Measurements from ENCODE around the gene PRKAA2.

Gene PRKAA2

GRCh38 chr1:56671085-56671484 lies 26.0 kb downstream of the PRKAA2 start:
- FAIRE-seq, result no peak
- TF ChIP-seq POLR2A (IDR thresholded peaks at IDR 0.05; ENCODE audit: low read depth, low read length) (no peak), SPI1 (IDR thresholded peaks at IDR 0.05; ENCODE audit: low read depth, low read length) (no peak), PAX5 (IDR thresholded peaks at IDR 0.05; ENCODE audit: insufficient read depth, low read length, severe bottlenecking) (no peak), POLR2AphosphoS5 (IDR thresholded peaks at IDR 0.05; ENCODE audit: low read depth, low read length) (no peak), TAF1 (IDR thresholded peaks at IDR 0.05; ENCODE audit: low read depth, low read length) (no peak), POU2F2 (IDR thresholded peaks at IDR 0.05; ENCODE audit: low read depth, low read length) (no peak)
- DNase-seq (ENCODE audit: insufficient read length, low spot score), result no peak

DNA sequence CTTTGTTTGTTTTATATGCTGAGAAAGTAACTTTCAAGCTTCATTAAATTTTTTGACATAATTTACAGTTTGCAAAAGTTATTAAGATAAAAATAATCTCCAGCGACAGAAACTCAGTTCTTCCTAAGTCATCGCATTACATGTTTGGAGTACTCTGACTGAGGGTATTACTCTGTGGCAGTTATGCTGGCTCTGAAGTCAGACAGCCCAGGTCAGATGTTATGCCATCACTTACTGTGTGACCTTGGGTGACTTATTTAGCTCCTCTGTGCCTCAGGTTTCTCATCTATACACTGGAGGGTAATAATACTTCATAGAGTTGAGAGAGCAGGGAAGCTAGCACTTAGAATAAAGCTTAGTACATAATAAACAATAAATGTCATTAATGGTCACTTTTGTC lies 26.4 kb downstream of the PRKAA2 start:
- no peak for DNase-seq (ENCODE audit: insufficient read length, low spot score)
- no peak for TF ChIP-seq SPI1 (IDR thresholded peaks at IDR 0.05; ENCODE audit: low read depth, low read length)
- TF ChIP-seq POU2F2 (IDR thresholded peaks at IDR 0.05; ENCODE audit: low read depth, low read length), result no peak
- TF ChIP-seq PAX5 (IDR thresholded peaks at IDR 0.05; ENCODE audit: insufficient read depth, low read length, severe bottlenecking), result no peak
- TF ChIP-seq POLR2AphosphoS5 (IDR thresholded peaks at IDR 0.05; ENCODE audit: low read depth, low read length), result no peak
- no peak for TF ChIP-seq POLR2A (IDR thresholded peaks at IDR 0.05; ENCODE audit: low read depth, low read length)
- no peak for TF ChIP-seq TAF1 (IDR thresholded peaks at IDR 0.05; ENCODE audit: low read depth, low read length)
- FAIRE-seq, result no peak

DNA sequence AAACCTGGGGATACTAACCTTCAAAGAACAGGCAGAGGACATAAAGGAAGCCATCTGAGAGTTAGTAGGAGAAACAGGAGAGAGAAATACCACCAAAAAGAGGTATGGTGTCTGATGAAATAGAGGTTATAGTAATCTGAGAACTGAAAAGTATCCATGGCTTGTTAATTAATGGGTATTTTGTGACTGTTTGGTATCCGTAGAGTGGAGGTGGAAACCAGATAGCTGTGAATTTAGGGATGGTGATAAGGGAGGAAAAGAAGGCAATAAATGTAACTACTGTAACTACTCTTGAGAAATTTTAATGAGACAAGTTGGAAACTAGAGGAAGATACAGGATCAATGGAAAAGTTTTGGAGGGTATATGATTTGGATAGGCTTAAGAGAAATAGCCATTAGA lies 27.5 kb downstream of the PRKAA2 start:
- DNase-seq (ENCODE audit: insufficient read length, low spot score), result no peak
- FAIRE-seq, result no peak
- TF ChIP-seq TAF1 (IDR thresholded peaks at IDR 0.05; ENCODE audit: low read depth, low read length) (no peak), POLR2A (IDR thresholded peaks at IDR 0.05; ENCODE audit: low read depth, low read length) (no peak), POU2F2 (IDR thresholded peaks at IDR 0.05; ENCODE audit: low read depth, low read length) (no peak), PAX5 (IDR thresholded peaks at IDR 0.05; ENCODE audit: insufficient read depth, low read length, severe bottlenecking) (no peak), POLR2AphosphoS5 (IDR thresholded peaks at IDR 0.05; ENCODE audit: low read depth, low read length) (no peak), SPI1 (IDR thresholded peaks at IDR 0.05; ENCODE audit: low read depth, low read length) (no peak)

GRCh38 chr1:56675763-56676162 lies 30.6 kb downstream of the PRKAA2 start:
- no peak for FAIRE-seq
- no peak for DNase-seq (ENCODE audit: insufficient read length, low spot score)
- TF ChIP-seq PAX5 (IDR thresholded peaks at IDR 0.05; ENCODE audit: insufficient read depth, low read length, severe bottlenecking) (no peak), TAF1 (IDR thresholded peaks at IDR 0.05; ENCODE audit: low read depth, low read length) (no peak), POLR2AphosphoS5 (IDR thresholded peaks at IDR 0.05; ENCODE audit: low read depth, low read length) (no peak), SPI1 (IDR thresholded peaks at IDR 0.05; ENCODE audit: low read depth, low read length) (no peak)

DNA sequence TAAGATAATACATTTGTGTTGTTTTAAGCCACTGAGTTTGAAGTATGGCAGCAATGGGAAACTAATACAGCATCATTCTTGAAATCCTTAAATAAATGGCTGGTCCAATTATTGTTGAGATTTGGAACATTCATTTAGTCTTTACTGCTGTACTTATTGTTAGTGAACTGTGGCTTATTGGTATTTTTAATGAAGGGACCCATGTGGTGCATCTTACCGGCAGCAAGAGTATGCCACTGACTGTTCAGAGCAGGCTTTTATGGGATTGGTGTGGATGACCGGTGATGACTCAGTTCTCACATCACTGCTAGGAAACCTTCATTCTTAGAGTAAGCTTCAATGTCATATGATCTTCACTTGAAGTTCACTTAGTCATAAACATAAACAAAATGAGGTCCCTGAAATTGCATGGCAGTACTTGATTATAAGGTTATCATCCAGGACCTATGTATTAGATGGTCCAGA lies 31.5 kb downstream of the PRKAA2 start:
- no peak for TF ChIP-seq TAF1 (IDR thresholded peaks at IDR 0.05; ENCODE audit: low read depth, low read length)
- TF ChIP-seq PAX5 (IDR thresholded peaks at IDR 0.05; ENCODE audit: insufficient read depth, low read length, severe bottlenecking), result no peak
- no peak for TF ChIP-seq POLR2AphosphoS5 (IDR thresholded peaks at IDR 0.05; ENCODE audit: low read depth, low read length)
- TF ChIP-seq POLR2A (IDR thresholded peaks at IDR 0.05; ENCODE audit: low read depth, low read length), result no peak
- TF ChIP-seq POU2F2 (IDR thresholded peaks at IDR 0.05; ENCODE audit: low read depth, low read length), result no peak
- TF ChIP-seq SPI1 (IDR thresholded peaks at IDR 0.05; ENCODE audit: low read depth, low read length), result no peak
- DNase-seq (ENCODE audit: insufficient read length, low spot score), result no peak
- FAIRE-seq, result no peak

DNA sequence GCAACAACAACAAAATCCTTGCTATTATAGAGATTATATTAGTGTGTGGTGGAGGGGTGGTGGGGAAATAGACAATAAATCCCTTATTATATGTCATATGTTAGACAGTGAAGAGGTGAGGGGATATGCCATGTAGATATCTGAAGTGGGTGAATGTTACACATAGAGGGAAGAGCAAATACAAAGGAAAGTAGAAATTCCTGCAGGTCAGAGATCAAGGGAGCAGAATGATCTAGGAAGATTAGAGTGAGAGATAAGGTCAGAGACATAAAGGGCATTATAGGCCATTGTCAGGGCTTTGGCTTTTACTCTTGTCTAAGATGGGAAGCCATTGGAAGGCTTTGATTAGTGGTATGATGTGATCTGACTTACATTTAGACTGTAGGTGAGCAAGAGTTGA lies 38.5 kb downstream of the PRKAA2 start:
- FAIRE-seq, result no peak
- no peak for DNase-seq (ENCODE audit: insufficient read length, low spot score)
- TF ChIP-seq TAF1 (IDR thresholded peaks at IDR 0.05; ENCODE audit: low read depth, low read length), result no peak
- no peak for TF ChIP-seq POU2F2 (IDR thresholded peaks at IDR 0.05; ENCODE audit: low read depth, low read length)
- no peak for TF ChIP-seq POLR2A (IDR thresholded peaks at IDR 0.05; ENCODE audit: low read depth, low read length)
- TF ChIP-seq SPI1 (IDR thresholded peaks at IDR 0.05; ENCODE audit: low read depth, low read length), result no peak

- FAIRE-seq (no peak), DNase-seq (ENCODE audit: insufficient read length, low spot score) (no peak)
- TF ChIP-seq POU2F2 (IDR thresholded peaks at IDR 0.05; ENCODE audit: low read depth, low read length) (no peak), SPI1 (IDR thresholded peaks at IDR 0.05; ENCODE audit: low read depth, low read length) (no peak), POLR2AphosphoS5 (IDR thresholded peaks at IDR 0.05; ENCODE audit: low read depth, low read length) (no peak), POLR2A (IDR thresholded peaks at IDR 0.05; ENCODE audit: low read depth, low read length) (no peak), PAX5 (IDR thresholded peaks at IDR 0.05; ENCODE audit: insufficient read depth, low read length, severe bottlenecking) (no peak), TAF1 (IDR thresholded peaks at IDR 0.05; ENCODE audit: low read depth, low read length) (no peak)
Measured at GRCh38 chr1:56686169-56686568, 41.1 kb downstream of the PRKAA2 start.

DNA sequence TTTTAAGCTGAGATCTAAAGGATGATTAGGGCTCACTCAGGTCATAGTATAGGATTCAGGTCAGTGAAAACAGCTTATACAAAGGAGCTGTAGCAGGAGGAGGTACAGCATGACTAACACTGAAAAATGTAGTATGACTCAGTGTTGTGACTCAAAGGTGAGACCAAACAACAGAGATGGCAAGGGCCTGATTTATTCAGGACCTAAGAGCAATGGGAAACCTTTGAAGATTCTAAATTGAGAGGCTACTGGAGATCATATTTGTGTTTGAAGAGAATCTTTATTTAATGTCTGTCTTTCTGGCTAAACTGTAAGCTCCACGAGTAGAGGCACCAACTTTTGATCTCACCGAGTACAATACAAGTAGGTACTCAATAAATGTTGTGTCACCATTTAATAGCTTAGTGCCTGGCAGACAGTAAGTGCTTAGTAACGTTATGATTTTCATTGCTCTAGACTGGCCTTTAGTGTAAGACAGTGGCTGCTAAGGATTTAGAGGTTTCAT lies 43.5 kb downstream of the PRKAA2 start:
- DNase-seq (ENCODE audit: insufficient read length, low spot score), result no peak
- no peak for FAIRE-seq
- no peak for TF ChIP-seq SPI1 (IDR thresholded peaks at IDR 0.05; ENCODE audit: low read depth, low read length)
- TF ChIP-seq POU2F2 (IDR thresholded peaks at IDR 0.05; ENCODE audit: low read depth, low read length), result no peak
- no peak for TF ChIP-seq PAX5 (IDR thresholded peaks at IDR 0.05; ENCODE audit: insufficient read depth, low read length, severe bottlenecking)
- no peak for TF ChIP-seq POLR2AphosphoS5 (IDR thresholded peaks at IDR 0.05; ENCODE audit: low read depth, low read length)
- no peak for TF ChIP-seq POLR2A (IDR thresholded peaks at IDR 0.05; ENCODE audit: low read depth, low read length)
- TF ChIP-seq TAF1 (IDR thresholded peaks at IDR 0.05; ENCODE audit: low read depth, low read length), result no peak

GRCh38 chr1:56696663-56697062 lies 51.5 kb downstream of the PRKAA2 start:
- no peak for DNase-seq (ENCODE audit: insufficient read length, low spot score)
- FAIRE-seq, result no peak
- TF ChIP-seq PAX5 (IDR thresholded peaks at IDR 0.05; ENCODE audit: insufficient read depth, low read length, severe bottlenecking) (no peak), POLR2A (IDR thresholded peaks at IDR 0.05; ENCODE audit: low read depth, low read length) (no peak), SPI1 (IDR thresholded peaks at IDR 0.05; ENCODE audit: low read depth, low read length) (no peak), POU2F2 (IDR thresholded peaks at IDR 0.05; ENCODE audit: low read depth, low read length) (no peak), TAF1 (IDR thresholded peaks at IDR 0.05; ENCODE audit: low read depth, low read length) (no peak), POLR2AphosphoS5 (IDR thresholded peaks at IDR 0.05; ENCODE audit: low read depth, low read length) (no peak)

DNA sequence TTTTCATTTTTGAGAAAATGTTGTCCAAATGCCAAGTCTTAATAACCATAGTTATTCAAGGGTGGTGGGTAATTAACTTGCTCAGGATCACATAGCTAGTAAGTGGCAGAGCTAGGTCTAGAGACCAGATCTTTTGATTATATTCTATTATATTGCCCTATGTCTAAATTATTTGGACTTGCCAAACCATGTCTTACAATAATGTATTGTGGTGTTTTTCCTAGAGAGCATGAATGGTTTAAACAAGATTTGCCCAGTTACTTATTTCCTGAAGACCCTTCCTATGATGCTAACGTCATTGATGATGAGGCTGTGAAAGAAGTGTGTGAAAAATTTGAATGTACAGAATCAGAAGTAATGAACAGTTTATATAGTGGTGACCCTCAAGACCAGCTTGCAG lies 58.6 kb downstream of the PRKAA2 start:
- DNase-seq (ENCODE audit: insufficient read length, low spot score) (no peak), FAIRE-seq (no peak)
- TF ChIP-seq POU2F2 (IDR thresholded peaks at IDR 0.05; ENCODE audit: low read depth, low read length), result no peak
- no peak for TF ChIP-seq POLR2AphosphoS5 (IDR thresholded peaks at IDR 0.05; ENCODE audit: low read depth, low read length)
- TF ChIP-seq SPI1 (IDR thresholded peaks at IDR 0.05; ENCODE audit: low read depth, low read length), result no peak
- TF ChIP-seq PAX5 (IDR thresholded peaks at IDR 0.05; ENCODE audit: insufficient read depth, low read length, severe bottlenecking), result no peak
- no peak for TF ChIP-seq POLR2A (IDR thresholded peaks at IDR 0.05; ENCODE audit: low read depth, low read length)
- no peak for TF ChIP-seq TAF1 (IDR thresholded peaks at IDR 0.05; ENCODE audit: low read depth, low read length)
